Suppressor macrophage (primary cell): Measurements from ENCODE around the gene ACSL5.
"Not testable (repeated sequence)": the region's sequence is repeated elsewhere in the genome, so short reads cannot be mapped to it uniquely, and the experiment has no call there.

ENCODE experiments used
- DNase-seq, 4 experiments: peaks; one replicate each; pipeline ENCODE4 v3.0.0-alpha.2; 2020 to 2022

The ACSL5 gene

GRCh38 chr10:112349521-112350085, 24.3 kb upstream of the ACSL5 start:
- DNase-seq = no peak

GRCh38 chr10:112351146-112351545, 22.8 kb upstream of the ACSL5 start:
- DNase-seq = no peak

- DNase-seq = no peak
Observed at GRCh38 chr10:112352044-112352443, 21.9 kb upstream of the ACSL5 start.

- no peak for DNase-seq
Observed at GRCh38 chr10:112353046-112353445, 20.9 kb upstream of the ACSL5 start.

GRCh38 chr10:112356686-112357085, 17.2 kb upstream of the ACSL5 start:
- DNase-seq = no peak

- DNase-seq = no peak
Observed at GRCh38 chr10:112359606-112360307, 14.2 kb upstream of the ACSL5 start.

- DNase-seq = no peak
Observed at GRCh38 chr10:112360308-112361270, 13.3 kb upstream of the ACSL5 start.

- DNase-seq = no peak
Observed at GRCh38 chr10:112361951-112362751, 11.8 kb upstream of the ACSL5 start.

GRCh38 chr10:112362833-112363232, 11.1 kb upstream of the ACSL5 start:
- DNase-seq = no peak

- DNase-seq = no peak
Observed at GRCh38 chr10:112363696-112364688, 9.9 kb upstream of the ACSL5 start.

- peak in 1 of 4 experiments; percentile 10 for DNase-seq
Observed at GRCh38 chr10:112365014-112365432, 8.9 kb upstream of the ACSL5 start.

- DNase-seq = no peak
Observed at GRCh38 chr10:112365451-112365850, 8.5 kb upstream of the ACSL5 start.

- no peak for DNase-seq
Observed at GRCh38 chr10:112366992-112367391, 6.9 kb upstream of the ACSL5 start.

- no peak for DNase-seq
Observed at GRCh38 chr10:112367516-112367915, 6.4 kb upstream of the ACSL5 start.

GRCh38 chr10:112369495-112370423, 4.2 kb upstream of the ACSL5 start:
- peak in 1 of 4 experiments; percentile 34 for DNase-seq

GRCh38 chr10:112370424-112370819, 3.5 kb upstream of the ACSL5 start:
- DNase-seq = no peak

- DNase-seq = not testable (repeated sequence)
Observed at GRCh38 chr10:112371326-112371725, 2.6 kb upstream of the ACSL5 start.

- DNase-seq = not testable (repeated sequence)
Observed at GRCh38 chr10:112372182-112372810, 1.6 kb upstream of the ACSL5 start.
